BLaER1 treated with 17β-estradiol and CSF1 and Interleukin-3, amounts not matched to agents 10 nM and 100 nM (cell line): ENCODE data around the gene ZNF394.
"Not testable (repeated sequence)": the region's sequence is repeated elsewhere in the genome, so short reads cannot be mapped to it uniquely, and the experiment has no call there.

Experiments
- H3K27ac ChIP-seq, 11 experiments: shearing (Covaris generic); formaldehyde crosslinking; 2 replicates each; pipeline ENCODE4 v1.8.1; 2022
- H3K27me3 ChIP-seq, 11 experiments: shearing (Covaris generic); formaldehyde crosslinking; 2 replicates each; pipeline ENCODE4 v1.8.1; 2022
- H3K36me3 ChIP-seq, 11 experiments: shearing (Covaris generic); formaldehyde crosslinking; 2 replicates each; pipeline ENCODE4 v1.8.1; 2022
- H3K4me1 ChIP-seq, 10 experiments: shearing (Covaris generic); formaldehyde crosslinking; 2 replicates each; pipeline ENCODE4 v1.8.1; 2022
- H3K4me2 ChIP-seq, 11 experiments: shearing (Covaris generic); formaldehyde crosslinking; 2 replicates each; pipeline ENCODE4 v1.8.1; 2022
- H3K4me3 ChIP-seq, 10 experiments: shearing (Covaris generic); formaldehyde crosslinking; 2 replicates each; pipeline ENCODE4 v1.8.1; 2022
- H3K9ac ChIP-seq, 11 experiments: shearing (Covaris generic); formaldehyde crosslinking; 2 replicates each; pipeline ENCODE4 v1.8.1; 2022
- H3K9me3 ChIP-seq, 11 experiments: shearing (Covaris generic); formaldehyde crosslinking; replicated peaks in 1 of 11; 2 replicates each; pipeline ENCODE4 v1.8.1; 2022
- H4K20me1 ChIP-seq, 11 experiments: shearing (Covaris generic); formaldehyde crosslinking; 2 replicates each; pipeline ENCODE4 v1.8.1; 2022
- Cebpa-rat ChIP-seq, 11 experiments: shearing (Covaris generic); IDR thresholded peaks; 2 replicates each; pipeline ENCODE4 v1.8.1; 2022

Gene ZNF394

GRCh38 chr7:99531354-99531765, 31.3 kb upstream of the ZNF394 start:
- no peaks in the 10 kb centered on the region for H3K4me1 ChIP-seq
- no peak overlapping the region for H3K4me2 ChIP-seq
- H3K36me3 ChIP-seq, result peaks cover 80 to 98% (median 91%) of the 10 kb centered on the region in 11 experiments
- peaks cover 83 to 90% (median 88%) of the 10 kb centered on the region in 11 experiments for H3K9me3 ChIP-seq
- no peak overlapping the region for H3K9ac ChIP-seq
- H3K27ac ChIP-seq, result no peak overlapping the region
- H3K27me3 ChIP-seq, result no peaks in the 10 kb centered on the region; a peak in 1 of 22 replicates
- TF ChIP-seq Cebpa-rat (IDR thresholded peaks at IDR 0.05), result no peak
- H3K4me3 ChIP-seq, result peak overlapping the region; percentile 22 to 57 (median 38); a peak in 18 of 20 replicates
- no peaks in the 10 kb centered on the region; a peak in 1 of 22 replicates for H4K20me1 ChIP-seq

- Histone ChIP-seq H3K36me3 (peaks cover 76 to 97% (median 92%) of the 10 kb centered on the region in 11 experiments), H4K20me1 (no peaks in the 10 kb centered on the region; a peak in 1 of 22 replicates), H3K27me3 (no peaks in the 10 kb centered on the region), H3K4me1 (peaks cover 0 to 6% (median 0%) of the 10 kb centered on the region in 10 experiments; a peak in 3 of 20 replicates), H3K9me3 (peaks cover 30 to 35% (median 34%) of the 10 kb centered on the region in 11 experiments), H3K27ac (no peak overlapping the region), H3K4me2 (no peak overlapping the region), H3K4me3 (no peak overlapping the region), H3K9ac (no peak overlapping the region)
- no peak for TF ChIP-seq Cebpa-rat (IDR thresholded peaks at IDR 0.05)
Measured at GRCh38 chr7:99525713-99526440, 25.8 kb upstream of the ZNF394 start.

- peaks cover 0 to 6% (median 0%) of the 10 kb centered on the region in 10 experiments; a peak in 4 of 20 replicates for H3K4me1 ChIP-seq
- peaks cover 0 to 8% (median 0%) of the 10 kb centered on the region in 11 experiments; a peak in 2 of 22 replicates for H4K20me1 ChIP-seq
- TF ChIP-seq Cebpa-rat (IDR thresholded peaks at IDR 0.05), result no peak
- H3K9me3 ChIP-seq, result no peaks in the 10 kb centered on the region
- H3K4me2 ChIP-seq, result no peak overlapping the region
- no peaks in the 10 kb centered on the region for H3K27me3 ChIP-seq
- H3K27ac ChIP-seq, result no peak overlapping the region
- peaks cover 72 to 96% (median 88%) of the 10 kb centered on the region in 11 experiments for H3K36me3 ChIP-seq
- H3K4me3 ChIP-seq, result no peak overlapping the region
- no peak overlapping the region for H3K9ac ChIP-seq
Measured at GRCh38 chr7:99521399-99521798, 21.3 kb upstream of the ZNF394 start.

- Histone ChIP-seq H3K4me2 (no peak overlapping the region), H3K4me1 (peaks cover 0 to 9% (median 0%) of the 10 kb centered on the region in 10 experiments; a peak in 3 of 20 replicates)
Measured at GRCh38 chr7:99514050-99514449, 14.0 kb upstream of the ZNF394 start.

GRCh38 chr7:99505324-99505662, 5.2 kb upstream of the ZNF394 start:
- peak overlapping the region; percentile 75 to 95 (median 88) for H3K27ac ChIP-seq
- H3K4me1 ChIP-seq, result peaks cover 29 to 47% (median 39%) of the 10 kb centered on the region in 10 experiments
- no peaks in the 10 kb centered on the region for H3K27me3 ChIP-seq
- H3K4me3 ChIP-seq, result peak overlapping the region; percentile 70 to 88 (median 78)
- TF ChIP-seq Cebpa-rat (IDR thresholded peaks at IDR 0.05), result no peak
- peak overlapping the region; percentile 74 to 99 (median 90) for H3K4me2 ChIP-seq
- peaks cover 0 to 32% (median 14%) of the 10 kb centered on the region in 11 experiments; a peak in 17 of 22 replicates for H3K36me3 ChIP-seq
- peak overlapping the region; percentile 81 to 92 (median 89) for H3K9ac ChIP-seq
- peaks cover 0 to 6% (median 0%) of the 10 kb centered on the region in 11 experiments; a peak in 1 of 22 replicates for H3K9me3 ChIP-seq
- peaks cover 0 to 16% (median 0%) of the 10 kb centered on the region in 11 experiments; a peak in 5 of 22 replicates for H4K20me1 ChIP-seq

More at GRCh38 chr7:99514050-99514449, 14.0 kb upstream of the ZNF394 start:
- H3K27me3 ChIP-seq, result no peaks in the 10 kb centered on the region
- H3K9me3 ChIP-seq, result no peaks in the 10 kb centered on the region
- H4K20me1 ChIP-seq, result peaks cover 0 to 23% (median 5%) of the 10 kb centered on the region in 11 experiments; a peak in 10 of 22 replicates
- no peak overlapping the region for H3K27ac ChIP-seq
- no peak overlapping the region for H3K9ac ChIP-seq
- TF ChIP-seq Cebpa-rat (IDR thresholded peaks at IDR 0.05), result no peak
- no peak overlapping the region for H3K4me3 ChIP-seq
- H3K36me3 ChIP-seq, result peaks cover 61 to 95% (median 86%) of the 10 kb centered on the region in 11 experiments

- Histone ChIP-seq H4K20me1 (peaks cover 0 to 11% (median 0%) of the 10 kb centered on the region in 11 experiments; a peak in 5 of 22 replicates), H3K27me3 (no peaks in the 10 kb centered on the region), H3K4me1 (peaks cover 29 to 47% (median 39%) of the 10 kb centered on the region in 10 experiments), H3K36me3 (peaks cover 0 to 27% (median 10%) of the 10 kb centered on the region in 11 experiments; a peak in 17 of 22 replicates), H3K4me2 (peak within 1 kb of the TSS; percentile 74 to 99 (median 90)), H3K9me3 (peaks cover 0 to 6% (median 0%) of the 10 kb centered on the region in 11 experiments; a peak in 1 of 22 replicates), H3K27ac (peak within 1 kb of the TSS; percentile 75 to 95 (median 88)), H3K4me3 (peak within 1 kb of the TSS; percentile 70 to 88 (median 78)), H3K9ac (peak within 1 kb of the TSS; percentile 81 to 92 (median 89))
- TF ChIP-seq Cebpa-rat (IDR thresholded peaks at IDR 0.05), result no peak
Measured at GRCh38 chr7:99504603-99505323, 4.7 kb upstream of the ZNF394 start, which contains the start of gene ZKSCAN5. Gene ZKSCAN5 (plus strand): TSS chr7:99504662. CDS start chr7:99506045, 1,383 bp downstream.

- Histone ChIP-seq H3K4me2 (peak overlapping the region; percentile 46 to 99 (median 71)), H3K27me3 (no peaks in the 10 kb centered on the region), H3K9ac (peak overlapping the region; percentile 81 to 92 (median 89)), H3K4me3 (peak overlapping the region; percentile 70 to 88 (median 78)), H3K4me1 (peaks cover 29 to 47% (median 39%) of the 10 kb centered on the region in 10 experiments), H3K27ac (peak overlapping the region; percentile 75 to 95 (median 88); a peak in 21 of 22 replicates), H3K9me3 (peaks cover 0 to 6% (median 0%) of the 10 kb centered on the region in 11 experiments; a peak in 1 of 22 replicates), H3K36me3 (peaks cover 0 to 23% (median 7%) of the 10 kb centered on the region in 11 experiments; a peak in 11 of 22 replicates), H4K20me1 (peaks cover 0 to 16% (median 3%) of the 10 kb centered on the region in 11 experiments; a peak in 13 of 22 replicates)
- no peak for TF ChIP-seq Cebpa-rat (IDR thresholded peaks at IDR 0.05)
Measured at GRCh38 chr7:99504281-99504602, 4.2 kb upstream of the ZNF394 start.

GRCh38 chr7:99501236-99501635, 1.2 kb upstream of the ZNF394 start:
- peak overlapping the region; percentile 89 to 100 (median 97); a peak in 21 of 22 replicates for H3K4me2 ChIP-seq
- peak overlapping the region in 7 of 10 experiments; percentile 89 to 100 (median 97); a peak in 11 of 20 replicates for H3K4me3 ChIP-seq

More at GRCh38 chr7:99501236-99501635, 1.2 kb upstream of the ZNF394 start:
- peaks cover 6 to 13% (median 6%) of the 10 kb centered on the region in 11 experiments; a peak in 21 of 22 replicates for H3K9me3 ChIP-seq
- H3K36me3 ChIP-seq, result peaks cover 23 to 27% (median 25%) of the 10 kb centered on the region in 11 experiments
- peaks cover 16 to 42% (median 28%) of the 10 kb centered on the region in 11 experiments; a peak in 21 of 22 replicates for H4K20me1 ChIP-seq
- H3K4me1 ChIP-seq, result peaks cover 28 to 41% (median 36%) of the 10 kb centered on the region in 10 experiments
- H3K27ac ChIP-seq, H3K27me3 ChIP-seq: not testable (repeated sequence)
- H3K9ac ChIP-seq, result peak overlapping the region in 1 of 11 experiments; percentile 92; a peak in 1 of 22 replicates
